Measurements from ENCODE around the gene ALKBH8.
"Not testable (repeated sequence)": the region's sequence is repeated elsewhere in the genome, so short reads cannot be mapped to it uniquely, and the experiment has no call there.

ALKBH8 gene

DNA sequence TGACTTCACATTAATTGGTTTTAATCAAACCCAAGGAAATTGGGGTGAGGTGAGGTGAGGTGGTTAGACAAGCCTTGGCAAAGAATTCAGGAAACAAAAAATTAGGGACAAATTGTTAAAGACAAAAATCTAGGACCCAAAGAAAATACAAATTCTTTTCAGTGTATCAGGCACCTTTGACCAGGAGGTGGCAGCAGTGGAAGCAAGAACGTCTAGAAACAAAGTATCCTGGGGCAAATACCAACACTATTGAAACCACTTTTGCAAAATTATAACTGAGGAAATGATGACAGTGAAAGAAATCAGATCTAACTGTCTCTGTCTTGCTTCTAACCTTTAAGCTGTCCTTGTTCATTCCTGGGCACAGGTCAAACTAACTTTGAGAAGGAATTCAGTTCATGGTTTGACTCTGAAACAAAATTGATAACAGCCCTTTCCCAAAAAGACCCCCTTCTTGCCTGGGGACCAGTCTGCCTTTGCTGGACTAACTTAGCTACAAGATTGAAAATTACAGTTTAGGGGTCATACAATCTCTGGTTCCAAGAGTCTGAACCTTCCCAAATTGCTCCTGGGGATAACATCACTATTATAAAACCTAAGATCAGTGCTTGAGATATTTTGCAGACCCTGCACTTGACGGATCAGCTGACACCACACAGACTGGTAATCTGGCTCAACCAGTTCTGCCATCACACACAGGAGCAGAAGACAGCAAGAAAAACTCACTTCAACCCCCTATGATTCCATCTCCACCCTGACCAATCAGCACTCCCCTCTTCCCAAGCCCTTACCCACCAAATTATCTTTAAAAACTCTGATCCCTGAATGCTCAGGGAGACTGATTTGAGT, 11.2 kb upstream of the ALKBH8 start:
- DNase-seq: peak; percentile 64

DNA sequence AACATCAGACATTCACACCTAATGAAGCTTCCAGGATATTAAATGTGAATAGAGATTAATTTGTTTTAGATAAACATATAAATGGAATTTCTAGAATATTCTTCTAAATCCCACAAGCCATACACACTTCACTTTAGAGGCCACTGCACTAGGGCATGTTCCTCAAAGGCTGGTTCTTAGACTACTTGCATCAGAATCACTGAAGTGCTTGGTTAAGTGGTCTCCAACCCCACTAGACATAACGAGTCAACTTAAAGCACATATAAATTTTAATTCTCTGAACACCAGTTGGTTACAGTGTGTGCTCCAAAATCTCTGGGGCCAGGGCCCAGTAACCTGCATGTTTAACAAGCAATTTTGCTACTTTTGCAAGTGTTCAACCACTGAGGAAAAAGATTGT, 7.9 kb upstream of the ALKBH8 start:
- no peak for DNase-seq

GRCh38 chr11:107570015-107570414, 4.5 kb upstream of the ALKBH8 start:
- no peak for DNase-seq

- DNase-seq: peak; percentile 19
Observed at GRCh38 chr11:107567739-107568335, 2.3 kb upstream of the ALKBH8 start.

DNA sequence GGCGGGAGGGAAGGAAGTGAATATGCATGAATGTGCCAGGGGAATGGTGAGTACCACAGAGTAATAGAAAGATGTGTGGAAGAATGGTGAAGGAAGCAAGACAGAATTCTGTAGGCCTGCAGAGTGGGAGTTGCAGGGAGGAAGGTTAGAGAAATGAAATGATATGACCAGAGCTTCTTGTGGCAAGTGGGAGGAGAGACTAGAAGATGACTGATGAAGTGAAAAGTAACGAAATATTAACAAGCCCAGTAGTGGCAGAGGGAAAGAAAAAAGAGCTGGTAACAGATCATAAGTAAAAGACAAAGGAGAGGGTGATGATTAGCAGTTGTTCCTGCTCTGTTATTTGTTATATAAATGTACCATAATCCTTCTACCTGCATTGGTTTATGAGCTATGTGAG, 1.0 kb upstream of the ALKBH8 start:
- no peak for DNase-seq

GRCh38 chr11:107565955-107566501, 493 bp upstream of the ALKBH8 start:
- not testable (repeated sequence) for DNase-seq

GRCh38 chr11:107564877-107565218, 687 bp downstream of the ALKBH8 start:
- no peak for DNase-seq

DNA sequence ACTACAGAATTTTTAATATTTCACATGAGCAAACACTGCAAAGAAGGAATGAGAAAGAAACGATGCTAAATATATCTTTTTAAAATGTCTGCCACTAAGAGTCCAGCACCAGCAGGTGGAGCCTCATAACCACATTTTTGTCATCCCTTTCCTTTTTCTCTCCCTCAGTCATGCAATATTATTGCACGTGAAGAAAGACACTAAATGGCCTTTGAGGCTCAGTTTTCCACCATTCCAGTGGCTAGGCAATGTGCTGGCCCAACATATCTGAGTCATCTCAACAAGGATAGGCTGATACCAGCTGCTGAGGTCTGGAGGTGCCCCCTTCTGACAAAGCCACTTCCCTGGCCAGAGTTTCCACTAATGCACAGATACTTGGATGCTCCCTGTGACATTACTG, 1.8 kb downstream of the ALKBH8 start:
- peak; percentile 70 for DNase-seq

DNA sequence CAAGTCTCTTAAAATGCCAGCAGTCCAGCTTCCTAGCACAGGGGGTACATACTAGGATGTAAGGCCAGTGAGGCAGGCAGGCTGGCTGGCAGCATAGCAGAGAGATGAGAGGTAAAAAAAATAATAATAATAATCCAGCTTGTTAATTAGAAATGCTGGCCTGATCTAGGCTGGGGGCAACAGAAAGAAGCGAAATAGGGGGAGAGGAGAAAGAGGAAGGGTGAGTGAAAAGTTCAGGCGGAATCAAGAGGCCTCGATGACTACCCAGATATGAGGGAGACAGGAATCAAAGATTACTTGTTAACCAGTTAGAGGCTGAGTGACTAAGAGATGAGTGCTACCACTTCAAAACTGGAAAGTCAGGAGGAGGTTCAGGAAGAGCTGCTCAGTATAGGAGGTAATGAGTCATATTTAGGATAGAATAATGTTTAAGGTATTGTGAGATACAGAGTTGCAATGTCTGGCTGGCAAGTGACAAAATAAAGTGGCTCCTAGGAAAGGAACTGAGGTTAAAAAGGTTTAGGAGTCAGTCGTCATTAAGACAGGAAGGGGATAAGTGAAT, 2.8 kb downstream of the ALKBH8 start:
- DNase-seq: no peak

DNA sequence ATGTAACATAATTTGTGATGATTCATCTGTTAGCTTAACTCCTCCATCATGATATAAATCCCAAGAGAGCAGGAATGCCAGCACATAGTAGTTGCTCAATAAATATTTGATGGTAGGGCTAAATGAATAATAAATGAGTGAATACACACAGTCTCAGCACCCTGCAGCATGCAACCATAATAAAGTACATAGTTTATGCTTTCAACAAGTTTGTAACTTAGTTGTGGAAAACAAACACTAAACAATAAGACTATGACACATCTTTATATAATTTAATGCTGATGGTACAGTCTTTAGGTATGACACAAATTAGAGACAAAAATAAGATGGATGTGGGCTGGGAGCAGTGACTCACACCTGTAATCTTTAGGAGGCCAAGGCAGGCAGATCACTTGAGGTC, 3.8 kb downstream of the ALKBH8 start:
- no peak for DNase-seq

DNA sequence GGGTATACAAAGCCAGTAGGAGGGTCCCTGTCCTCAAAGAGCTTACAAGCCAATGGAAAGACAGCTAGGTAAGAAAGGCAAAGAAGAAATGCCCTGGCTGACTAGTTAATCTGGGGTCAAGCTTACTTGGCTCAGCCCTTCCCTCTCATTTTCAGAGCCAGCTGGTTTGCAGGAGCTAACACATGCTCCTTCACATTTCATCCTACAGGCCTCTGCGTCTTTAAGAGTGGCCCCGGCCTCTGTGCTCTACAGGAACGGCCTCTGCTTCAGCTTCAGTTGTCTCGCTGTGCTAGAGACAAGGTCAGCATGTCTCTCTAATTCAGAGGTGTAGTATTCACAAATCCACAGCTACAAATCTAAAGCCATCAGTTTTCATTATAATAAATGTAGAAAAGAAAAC, 15.2 kb downstream of the ALKBH8 start:
- DNase-seq: no peak

- DNase-seq: no peak
Observed at GRCh38 chr11:107549954-107550285, 15.6 kb downstream of the ALKBH8 start.

DNA sequence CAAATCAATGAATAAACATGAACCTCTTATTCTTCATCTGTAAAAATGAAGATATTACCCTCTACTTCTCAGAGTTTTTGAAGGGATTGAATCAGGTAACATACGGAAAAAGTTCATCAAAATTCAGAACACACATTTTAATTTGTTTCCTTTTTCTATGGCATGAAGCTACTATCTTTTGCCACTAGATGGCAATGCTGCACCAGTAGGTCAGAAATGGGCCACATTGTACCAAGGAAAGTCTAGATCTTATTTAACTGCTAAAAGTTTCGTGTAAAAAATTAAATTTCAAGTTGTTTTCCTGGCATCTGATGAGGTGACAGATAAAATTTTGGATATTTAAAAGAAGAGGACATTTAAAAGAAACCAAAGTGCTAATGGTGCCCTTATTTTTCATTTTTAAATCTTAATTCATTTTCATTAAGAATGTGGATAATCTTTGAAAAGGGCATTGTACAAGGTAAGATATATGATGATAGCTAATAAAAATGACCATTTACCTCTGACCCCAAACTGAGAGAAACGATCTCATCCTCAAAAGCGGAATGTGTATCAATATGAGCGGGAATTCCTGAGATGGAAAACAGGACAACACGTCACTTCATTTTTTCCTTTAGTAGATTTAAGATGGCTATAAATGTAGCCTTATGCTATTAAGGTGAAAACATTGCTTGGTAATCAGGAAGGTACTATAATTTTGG, 16.1 kb downstream of the ALKBH8 start:
- DNase-seq: peak; percentile 64

DNA sequence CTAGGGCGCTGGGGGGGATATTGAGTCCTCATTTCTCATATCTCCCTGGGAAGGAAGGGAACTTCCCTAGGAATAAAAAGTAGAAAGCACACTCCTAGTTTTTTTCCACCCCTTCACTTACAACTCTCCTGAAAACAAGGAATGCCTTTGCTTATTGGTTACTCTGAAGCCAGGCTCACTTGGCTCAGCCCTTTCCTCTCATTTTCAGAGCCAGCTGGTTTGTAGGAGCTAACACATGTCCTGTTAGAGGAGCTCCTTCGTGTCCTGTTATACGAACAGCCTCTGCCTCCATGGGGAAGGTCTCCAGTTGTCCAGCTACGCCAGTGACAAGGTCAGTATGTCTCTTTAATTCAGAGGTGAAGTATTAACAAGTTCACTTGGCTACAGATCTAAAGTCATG, 17.6 kb downstream of the ALKBH8 start:
- DNase-seq: no peak

- DNase-seq: no peak
Observed at GRCh38 chr11:107545101-107545514, 20.4 kb downstream of the ALKBH8 start.

GRCh38 chr11:107538821-107539220, 26.7 kb downstream of the ALKBH8 start:
- no peak for DNase-seq

GRCh38 chr11:107538239-107538638, 27.3 kb downstream of the ALKBH8 start:
- no peak for DNase-seq

DNA sequence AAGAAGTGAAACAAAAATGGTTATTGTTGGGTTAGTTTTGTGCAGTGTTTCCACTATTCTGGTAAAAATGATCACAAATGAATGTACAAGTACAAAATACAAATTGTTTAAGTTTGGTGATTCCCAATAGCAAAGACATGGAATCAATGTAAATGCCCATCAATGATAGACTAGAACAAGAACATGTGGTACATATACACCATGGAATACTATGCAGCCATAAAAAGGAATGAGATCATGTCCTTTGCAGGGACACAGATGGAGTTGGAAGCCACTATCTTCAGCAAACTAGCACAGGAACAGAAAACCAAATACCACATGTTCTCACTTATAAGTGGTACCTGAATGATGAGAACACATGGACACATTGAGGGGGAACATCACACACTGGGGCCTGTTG, 28.4 kb downstream of the ALKBH8 start:
- not testable (repeated sequence) for DNase-seq

DNA sequence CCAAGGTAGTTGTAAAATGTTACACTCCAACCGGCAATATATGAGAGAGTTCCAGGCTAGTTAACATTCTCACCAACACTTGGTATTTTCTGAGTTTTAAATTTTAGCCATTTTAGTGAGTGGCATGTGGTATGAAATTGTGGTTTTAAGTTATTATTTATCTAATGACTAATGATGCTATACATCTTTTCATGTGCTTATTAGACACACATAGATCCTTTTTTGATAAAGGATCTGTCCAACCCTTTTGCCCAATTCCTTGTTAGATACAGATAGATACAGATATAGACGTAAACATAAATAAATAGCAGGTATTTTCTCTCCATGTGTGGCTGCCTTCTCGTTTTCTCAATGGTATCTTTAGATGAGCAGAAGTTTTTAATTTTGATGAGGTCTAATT, 39.3 kb downstream of the ALKBH8 start:
- DNase-seq: no peak

- DNase-seq: no peak
Observed at GRCh38 chr11:107508858-107509244, 56.7 kb downstream of the ALKBH8 start.

DNA sequence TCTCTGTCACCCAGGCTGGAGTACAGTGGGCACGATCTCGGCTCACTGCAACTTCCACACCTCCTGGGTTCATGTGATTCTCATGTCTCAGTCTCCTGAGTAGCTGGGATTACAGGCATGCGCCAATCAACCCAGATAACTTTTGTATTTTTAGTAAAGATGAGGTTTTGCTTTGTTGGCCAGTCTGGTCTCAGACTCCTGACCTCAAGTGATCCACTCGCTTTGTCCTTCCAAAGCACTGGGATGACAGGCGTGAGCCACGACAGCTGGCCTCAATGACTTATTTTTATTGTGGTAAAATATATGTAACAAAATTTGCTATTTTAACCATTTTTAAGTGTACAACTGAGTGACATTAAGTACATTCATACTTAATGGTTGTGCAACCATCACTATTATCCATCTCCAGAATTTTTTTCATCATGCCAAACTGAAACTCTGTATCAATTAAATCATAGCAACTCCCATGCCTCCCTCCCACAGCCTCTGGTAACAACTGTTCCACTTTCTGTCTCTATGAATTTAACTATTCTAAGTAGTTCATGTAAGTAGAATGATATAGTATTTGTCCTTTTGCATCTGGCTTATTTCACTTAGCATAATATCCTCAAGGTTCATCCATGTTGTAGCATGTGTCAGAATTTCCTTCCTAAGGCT, 57.2 kb downstream of the ALKBH8 start:
- DNase-seq: no peak

- DNase-seq: no peak
Observed at GRCh38 chr11:107505647-107506225, 59.8 kb downstream of the ALKBH8 start.

DNA sequence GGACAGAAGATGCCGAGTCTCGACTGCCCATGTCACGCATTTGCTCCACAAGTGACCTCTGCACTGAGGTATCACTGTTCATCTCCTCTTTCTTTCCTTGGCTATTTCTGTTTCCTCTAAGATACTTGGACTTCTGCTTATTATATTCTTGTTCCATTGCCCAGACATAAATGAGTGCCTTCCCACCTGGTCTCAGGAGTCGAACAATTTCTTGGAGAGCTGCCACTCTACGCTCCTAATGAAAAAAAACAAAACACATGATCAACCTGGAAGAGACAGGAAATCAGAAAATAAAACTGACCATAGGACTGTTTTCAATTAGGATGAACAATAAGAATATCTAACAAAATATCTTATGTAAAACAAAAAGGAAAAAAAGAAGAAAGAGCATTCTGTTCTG, 60.6 kb downstream of the ALKBH8 start:
- no peak for DNase-seq

Measured in RPMI8226 (cell line).